Fibroblast of the aortic adventitia (primary cell): Measurements from ENCODE around the gene INHBC. TPM values are rescaled to one million over a fixed set of nuclear protein-coding genes. Genes with fewer than 3 reads are reported as not detected.
"Not testable (repeated sequence)": the region's sequence is repeated elsewhere in the genome, so short reads cannot be mapped to it uniquely, and the experiment has no call there.

Experiments used
- DNase-seq: peaks from one replicate; pipeline ENCODE4 v3.0.0-alpha.2; 2010; ENCODE audit warnings: low read depth
- H3K4me3 ChIP-seq: 2 replicates; pipeline ENCODE4 v1.5.1; 2011; ENCODE audit warnings: low read depth, mild to moderate bottlenecking, control low read depth, low read length, moderate library complexity
- CTCF ChIP-seq: IDR thresholded peaks from 2 replicates; pipeline ENCODE4 v1.5.1; 2011; ENCODE audit warnings: mild to moderate bottlenecking, low read length, control low read depth, inconsistent platforms; ENCODE audit not compliant: insufficient read depth
- total RNA-seq: library from RNA; depleted of rRNA; stranded (reverse); fragments of >200 nt; gene quantifications from 2 replicates; pipeline ENCODE4 v1.2.3, GENCODE V29; 2012; ENCODE audit warnings: low replicate concordance

Gene INHBC
- total RNA-seq, 1 donor: not detected

GRCh38 chr12:57488402-57489156, 54.0 kb downstream of the INHBC start:
- TF ChIP-seq CTCF: no peak
- peak overlapping the region; percentile 99 for H3K4me3 ChIP-seq
- peak; percentile 20 for DNase-seq

- H3K4me3 ChIP-seq: peak overlapping the region; percentile 99
- no peak for DNase-seq
- TF ChIP-seq CTCF: no peak
Observed at GRCh38 chr12:57489157-57489641, 54.6 kb downstream of the INHBC start.

- no peak for TF ChIP-seq CTCF
- no peak overlapping the region for H3K4me3 ChIP-seq
- DNase-seq: no peak
Observed at GRCh38 chr12:57490126-57490525, 55.5 kb downstream of the INHBC start.

GRCh38 chr12:57491393-57492280, 57.1 kb downstream of the INHBC start:
- TF ChIP-seq CTCF: no peak
- no peak for DNase-seq

GRCh38 chr12:57495051-57495701, 60.6 kb downstream of the INHBC start:
- not testable (repeated sequence) for DNase-seq, H3K4me3 ChIP-seq

More at GRCh38 chr12:57491393-57492280, 57.1 kb downstream of the INHBC start:
- H3K4me3 ChIP-seq: no peak overlapping the region

- DNase-seq: no peak
- H3K4me3 ChIP-seq: no peak overlapping the region
- no peak for TF ChIP-seq CTCF
Observed at GRCh38 chr12:57496822-57497221, 62.2 kb downstream of the INHBC start.
